Keratinocyte (primary cell): ENCODE data around the gene APOBR. TPM values are rescaled to one million over a fixed set of nuclear protein-coding genes. Genes with fewer than 3 reads are reported as not detected.

Experiments used
- DNase-seq: peaks from one replicate; pipeline ENCODE4 v3.0.0-alpha.2; 2011; ENCODE audit warnings: low read depth, missing footprints, low spot score
- FAIRE-seq: peaks from 2 replicates; lab custom pipeline; 2011; peaks lifted over from hg19 to GRCh38; lab: Jason Lieb, UNC
- H2AFZ ChIP-seq: 2 replicates; pipeline ENCODE4 v1.6.0; 2012; ENCODE audit warnings: low read length, control low read depth, inconsistent platforms; ENCODE audit not compliant: control insufficient read depth
- H3K27ac ChIP-seq: 2 replicates; pipeline ENCODE4 v1.5.1; 2011; ENCODE audit warnings: low read length; ENCODE audit not compliant: control insufficient read depth, insufficient read depth
- H3K27me3 ChIP-seq: 3 replicates; pipeline ENCODE4 v1.6.0; 2011; ENCODE audit warnings: low read length; ENCODE audit not compliant: control insufficient read depth, insufficient read depth; ENCODE audit errors: extremely low read depth
- H3K36me3 ChIP-seq, 2 experiments: 2 replicates in 1 of 2; 3 replicates in 1 of 2; pipeline ENCODE4 v1.5.1; 2011; ENCODE audit warnings: low read length in 2 of 2, mild to moderate bottlenecking in 1 of 2; ENCODE audit not compliant: control insufficient read depth in 2 of 2, insufficient read depth in 2 of 2; ENCODE audit errors: extremely low read depth in 1 of 2
- H3K4me1 ChIP-seq: 3 replicates; pipeline ENCODE4 v1.5.1; 2011; ENCODE audit warnings: low read length; ENCODE audit not compliant: control insufficient read depth, insufficient read depth; ENCODE audit errors: extremely low read depth
- H3K4me2 ChIP-seq: 3 replicates; pipeline ENCODE4 v1.6.0; 2011; ENCODE audit warnings: low read depth, low read length; ENCODE audit not compliant: control insufficient read depth, insufficient read depth; ENCODE audit errors: extremely low read depth
- H3K4me3 ChIP-seq, 3 experiments: fragments of 200-600 bp in 1 of 3; sonication (generic) in 1 of 3; 2 replicates in 2 of 3; 3 replicates in 1 of 3; pipeline ENCODE4 v1.5.1; 2011 to 2016; ENCODE audit warnings: low read length in 3 of 3, mild to moderate bottlenecking in 3 of 3, control low read depth in 2 of 3, inconsistent platforms in 1 of 3, low read depth in 1 of 3, mixed read lengths in 1 of 3, mixed run types in 1 of 3, moderate library complexity in 1 of 3; ENCODE audit not compliant: control insufficient read depth in 2 of 3, insufficient read depth in 2 of 3; ENCODE audit errors: extremely low read depth in 1 of 3
- H3K79me2 ChIP-seq: 2 replicates; pipeline ENCODE4 v1.6.0; 2012; ENCODE audit warnings: low read length; ENCODE audit not compliant: control insufficient read depth, insufficient read depth
- H3K9ac ChIP-seq: 3 replicates; pipeline ENCODE4 v1.6.0; 2011; ENCODE audit warnings: low read length; ENCODE audit not compliant: control insufficient read depth, insufficient read depth; ENCODE audit errors: extremely low read depth
- H3K9me1 ChIP-seq: 3 replicates; pipeline ENCODE4 v1.6.0; 2011; ENCODE audit warnings: low read length; ENCODE audit not compliant: control insufficient read depth, insufficient read depth; ENCODE audit errors: extremely low read depth
- H3K9me3 ChIP-seq: 2 replicates; pipeline ENCODE4 v1.5.1; 2012; ENCODE audit warnings: low read depth, low read length; ENCODE audit not compliant: control insufficient read depth
- H4K20me1 ChIP-seq: 3 replicates; pipeline ENCODE4 v1.6.0; 2011; ENCODE audit warnings: low read length; ENCODE audit not compliant: control insufficient read depth, insufficient read depth; ENCODE audit errors: extremely low read depth
- CTCF ChIP-seq, 3 experiments: IDR thresholded peaks in 1 of 3; conservative IDR thresholded peaks in 1 of 3; optimal IDR thresholded peaks in 1 of 3; 2 replicates in 2 of 3; 3 replicates in 1 of 3; pipeline versions ENCODE3 to v1.5.1; 2011; ENCODE audit warnings: low read length in 3 of 3, mild to moderate bottlenecking in 3 of 3, moderate library complexity in 2 of 3, control low read depth in 1 of 3, inconsistent platforms in 1 of 3; ENCODE audit not compliant: insufficient read depth in 2 of 3; ENCODE audit errors: extremely low read depth in 1 of 3
- EZH2 ChIP-seq: IDR thresholded peaks from one replicate; pipeline ENCODE4 v1.6.1; 2012; ENCODE audit warnings: inconsistent platforms, mild to moderate bottlenecking, low read length, moderate library complexity
- dilution Hi-C: fragments of 300-500 bp; cut with MboI; formaldehyde crosslinking; loops from one replicate; pipeline ENCODE4 v1.7.0; 2020; ENCODE audit warnings: low sequenced_read_pairs; ENCODE audit not compliant: extremely low pct_ligation_motif_present
- polyA plus RNA-seq, 5 experiments: library from polyadenylated mRNA; depleted of rRNA in 3 of 5; stranded (reverse) in 3 of 5; stranded (forward) in 1 of 5; unstranded in 1 of 5; fragments of >200 nt; gene quantifications; 1 replicate in 1 of 5; 2 replicates in 3 of 5; 3 replicates in 1 of 5; pipeline versions ENCODE4 v1.2.1 to v1.2.3, GENCODE V29; 2011 to 2012; ENCODE audit warnings: missing spikeins in 2 of 5, low read depth in 1 of 5, low replicate concordance in 1 of 5

Gene APOBR
- polyA plus RNA-seq, 1 donor (not counting 4 experiments of a cell fraction or from before 2014, with no cell fraction given) = 0.04 TPM

- Histone ChIP-seq H2AFZ (no peak overlapping the region), H4K20me1 (no peaks in the 10 kb centered on the region), H3K9me3 (no peaks in the 10 kb centered on the region), H3K4me2 (no peak overlapping the region), H3K36me3 (peaks cover 0 to 8% of the 10 kb centered on the region in 2 experiments), H3K4me1 (peaks cover 18% of the 10 kb centered on the region), H3K4me3 (no peak overlapping the region), H3K27me3 (no peaks in the 10 kb centered on the region), H3K79me2 (peaks cover 8% of the 10 kb centered on the region), H3K9ac (no peak overlapping the region), H3K9me1 (no peaks in the 10 kb centered on the region), H3K27ac (no peak overlapping the region)
- DNase-seq (no peak), FAIRE-seq (no peak)
- dilution Hi-C loops = no loop called here
- TF ChIP-seq EZH2 = no peak
- no peak for TF ChIP-seq CTCF (optimal IDR thresholded peaks at IDR 0.05 in 1 of 3, IDR thresholded peaks at IDR 0.05 in 1 of 3, conservative IDR thresholded peaks at IDR 0.05 in 1 of 3; ENCODE audit: extremely low read depth in 1 of 3, insufficient read depth in 2 of 3, low read length in 3 of 3)
Observed at GRCh38 chr16:28532940-28533647, 38.7 kb downstream of the APOBR start.

GRCh38 chr16:28534542-28535373, 40.3 kb downstream of the APOBR start:
- no peak for TF ChIP-seq EZH2
- no peak for TF ChIP-seq CTCF (optimal IDR thresholded peaks at IDR 0.05 in 1 of 3, IDR thresholded peaks at IDR 0.05 in 1 of 3, conservative IDR thresholded peaks at IDR 0.05 in 1 of 3; ENCODE audit: extremely low read depth in 1 of 3, insufficient read depth in 2 of 3, low read length in 3 of 3)
- Histone ChIP-seq H3K9me1 (no peaks in the 10 kb centered on the region), H3K9me3 (no peaks in the 10 kb centered on the region), H2AFZ (no peak overlapping the region), H3K4me3 (no peak overlapping the region), H3K4me2 (no peak overlapping the region), H3K4me1 (peaks cover 30% of the 10 kb centered on the region), H3K27ac (no peak overlapping the region), H4K20me1 (no peaks in the 10 kb centered on the region), H3K79me2 (peaks cover 12% of the 10 kb centered on the region), H3K27me3 (no peaks in the 10 kb centered on the region), H3K9ac (no peak overlapping the region), H3K36me3 (peaks cover 0 to 8% of the 10 kb centered on the region in 2 experiments)
- DNase-seq = no peak
- dilution Hi-C loops = no loop called here
- FAIRE-seq = no peak
